ENCODE data around the gene TXNDC8. TPM values are rescaled to one million over a fixed set of nuclear protein-coding genes. Genes with fewer than 3 reads are reported as not detected.

Gene TXNDC8
- total RNA-seq, 1 experiment from 2014 or later, result not detected

GRCh38 chr9:110334871-110335270 lies 2.8 kb downstream of the TXNDC8 start (continued):
- TF ChIP-seq ZMAT4 (CRISPR knock-in tag; IDR thresholded peaks at IDR 0.05) (no peak), CBFB (CRISPR knock-in tag; IDR thresholded peaks at IDR 0.05; ENCODE audit: low read depth) (no peak), TEAD1 (CRISPR knock-in tag; IDR thresholded peaks at IDR 0.05) (no peak), USF2 (CRISPR knock-in tag; IDR thresholded peaks at IDR 0.05) (no peak), PREB (CRISPR knock-in tag; IDR thresholded peaks at IDR 0.05; ENCODE audit: borderline replicate concordance) (no peak), ZNF263 (CRISPR knock-in tag; IDR thresholded peaks at IDR 0.05; ENCODE audit: low read depth) (no peak)

GRCh38 chr9:110334183-110334582 lies 3.5 kb downstream of the TXNDC8 start:
- ATAC-seq (no peak), DNase-seq (ENCODE audit: low spot score) (no peak)
- Mint-ChIP-seq H3K4me3 (no peak overlapping the region), H3K9me3 (peaks cover 16% of the 10 kb centered on the region), H3K4me1 (no peaks in the 10 kb centered on the region), H3K36me3 (no peaks in the 10 kb centered on the region), H3K27me3 (ENCODE audit: low read depth) (peaks cover 5% of the 10 kb centered on the region; the same call in 1 of the 2 replicates), H3K27ac (no peak overlapping the region)
- no peak for TF ChIP-seq IRF2 (CRISPR knock-in tag; IDR thresholded peaks at IDR 0.05; ENCODE audit: borderline replicate concordance, low read depth)
- no peak for TF ChIP-seq ATF6 (CRISPR knock-in tag; IDR thresholded peaks at IDR 0.05)
- no peak for TF ChIP-seq SOX15 (CRISPR knock-in tag; IDR thresholded peaks at IDR 0.05)
- no peak for TF ChIP-seq MYBL2 (CRISPR knock-in tag; IDR thresholded peaks at IDR 0.05)
- TF ChIP-seq ZNF425 (CRISPR knock-in tag; conservative IDR thresholded peaks at IDR 0.05), result no peak
- no peak for TF ChIP-seq CREM (CRISPR knock-in tag; IDR thresholded peaks at IDR 0.05)
- no peak for TF ChIP-seq MXD4 (CRISPR knock-in tag; IDR thresholded peaks at IDR 0.05; ENCODE audit: borderline replicate concordance)
- no peak for TF ChIP-seq HMGA2 (CRISPR knock-in tag; IDR thresholded peaks at IDR 0.05)
- POLR2A ChIA-PET, result no interaction called here
- CTCF ChIA-PET, result no interaction called here

- no peak for DNase-seq (ENCODE audit: low spot score)
- Mint-ChIP-seq H3K27ac (no peak overlapping the region), H3K9me3 (peaks cover 16% of the 10 kb centered on the region), H3K27me3 (ENCODE audit: low read depth) (peaks cover 5% of the 10 kb centered on the region; the same call in 1 of the 2 replicates), H3K4me1 (no peaks in the 10 kb centered on the region), H3K36me3 (no peaks in the 10 kb centered on the region), H3K4me3 (no peak overlapping the region)
- ChIA-PET CTCF (no interaction called here), POLR2A (no interaction called here)
- no peak for ATAC-seq
- no peak for TF ChIP-seq JUN (CRISPR knock-in tag; IDR thresholded peaks at IDR 0.05)
- no peak for TF ChIP-seq ZNF512 (CRISPR knock-in tag; IDR thresholded peaks at IDR 0.05; ENCODE audit: borderline replicate concordance)
- no peak for TF ChIP-seq EMX1 (CRISPR knock-in tag; IDR thresholded peaks at IDR 0.05)
These were observed 4.9 kb downstream of the TXNDC8 start for GRCh38 chr9:110332766-110333165.
